GM23338 (cell line): ENCODE results near the gene PER1.

Source experiments
- CTCF ChIP-seq, 2 experiments: fragments of 200-600 bp in 1 of 2; sonication (generic) in 1 of 2; conservative IDR thresholded peaks; 2 replicates each; pipeline versions ENCODE4 v1.5.1 to v1.6.1; 2016 to 2017; ENCODE audit warnings: antibody characterized with exemption in 2 of 2, low read depth in 2 of 2, mild to moderate bottlenecking in 2 of 2, moderate library complexity in 1 of 2
- EZH2phosphoT487 ChIP-seq: fragments of 200-600 bp; sonication (generic); IDR thresholded peaks from one replicate; pipeline ENCODE4 v1.8.1; 2018; ENCODE audit warnings: antibody characterized with exemption; ENCODE audit not compliant: unreplicated experiment
- POLR2AphosphoS5 ChIP-seq: IDR thresholded peaks from 2 replicates; pipeline ENCODE4 v1.6.1; 2016; ENCODE audit warnings: antibody characterized with exemption, low read depth
- REST ChIP-seq: IDR thresholded peaks from one replicate; pipeline ENCODE4 v1.6.1; 2018; ENCODE audit warnings: antibody characterized with exemption; ENCODE audit not compliant: unreplicated experiment
- ZNF114 ChIP-seq: fragments of 250-450 bp; sonication (Bioruptor Pico); IDR thresholded peaks from 2 replicates; pipeline ENCODE4 v1.5.0; 2020; ENCODE audit warnings: mild to moderate bottlenecking, moderate library complexity

GRCh38 chr17:8176998-8177731, 25.0 kb upstream of the PER1 start:
- no peak for TF ChIP-seq EZH2phosphoT487
- no peak for TF ChIP-seq CTCF (conservative IDR thresholded peaks at IDR 0.05; ENCODE audit: low read depth in 2 of 2)
- TF ChIP-seq REST = no peak
- no peak for TF ChIP-seq POLR2AphosphoS5
- TF ChIP-seq ZNF114 = no peak
